Measurements from ENCODE around the gene AP1AR.

AP1AR gene

DNA sequence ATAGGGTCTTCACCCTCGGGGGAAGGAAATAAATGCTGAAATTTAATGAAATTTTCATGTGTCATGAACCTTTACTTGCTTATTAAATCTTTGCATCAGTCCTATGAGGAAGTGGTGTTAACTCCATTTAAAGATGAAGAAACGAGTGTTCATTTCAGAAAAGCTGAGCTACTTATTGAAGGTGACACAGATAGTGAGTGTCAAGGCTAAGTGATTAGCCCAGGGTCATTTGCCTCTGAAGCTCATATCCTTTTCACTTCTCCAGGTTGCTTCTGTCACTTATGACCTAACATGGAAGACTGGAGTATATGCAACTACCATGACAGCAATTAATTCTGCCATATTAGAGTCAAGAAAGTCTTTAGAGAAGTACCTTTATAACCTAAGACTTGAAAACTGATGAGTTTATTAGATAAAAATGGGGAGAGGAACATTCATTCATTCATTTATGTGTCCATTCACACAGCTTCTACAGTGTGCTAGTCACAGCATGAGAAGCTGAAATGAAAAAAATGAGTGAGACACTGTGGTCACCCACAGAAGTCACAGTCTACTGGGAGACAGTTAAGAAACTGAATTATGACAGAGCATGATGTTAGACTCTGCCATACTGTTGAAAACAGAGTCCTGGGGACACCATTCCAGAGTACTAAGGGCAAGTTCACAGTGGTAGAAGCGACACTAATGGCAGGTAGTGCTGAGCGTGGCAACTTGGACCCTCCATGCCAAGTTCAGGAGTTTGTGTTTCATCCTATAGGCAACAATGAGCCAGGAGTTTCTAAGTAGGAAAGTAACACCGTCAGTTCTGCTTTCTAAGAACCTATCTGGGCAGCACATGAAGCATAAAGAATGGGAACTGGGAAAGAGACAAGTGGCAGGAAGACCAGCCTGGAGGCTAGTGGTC is 86.9 kb downstream of the AP1AR start:
- no peak for DNase-seq
